Measurements from ENCODE around the gene BCL2L12.
"Not testable (repeated sequence)": the region's sequence is repeated elsewhere in the genome, so short reads cannot be mapped to it uniquely, and the experiment has no call there.

Gene BCL2L12

DNA sequence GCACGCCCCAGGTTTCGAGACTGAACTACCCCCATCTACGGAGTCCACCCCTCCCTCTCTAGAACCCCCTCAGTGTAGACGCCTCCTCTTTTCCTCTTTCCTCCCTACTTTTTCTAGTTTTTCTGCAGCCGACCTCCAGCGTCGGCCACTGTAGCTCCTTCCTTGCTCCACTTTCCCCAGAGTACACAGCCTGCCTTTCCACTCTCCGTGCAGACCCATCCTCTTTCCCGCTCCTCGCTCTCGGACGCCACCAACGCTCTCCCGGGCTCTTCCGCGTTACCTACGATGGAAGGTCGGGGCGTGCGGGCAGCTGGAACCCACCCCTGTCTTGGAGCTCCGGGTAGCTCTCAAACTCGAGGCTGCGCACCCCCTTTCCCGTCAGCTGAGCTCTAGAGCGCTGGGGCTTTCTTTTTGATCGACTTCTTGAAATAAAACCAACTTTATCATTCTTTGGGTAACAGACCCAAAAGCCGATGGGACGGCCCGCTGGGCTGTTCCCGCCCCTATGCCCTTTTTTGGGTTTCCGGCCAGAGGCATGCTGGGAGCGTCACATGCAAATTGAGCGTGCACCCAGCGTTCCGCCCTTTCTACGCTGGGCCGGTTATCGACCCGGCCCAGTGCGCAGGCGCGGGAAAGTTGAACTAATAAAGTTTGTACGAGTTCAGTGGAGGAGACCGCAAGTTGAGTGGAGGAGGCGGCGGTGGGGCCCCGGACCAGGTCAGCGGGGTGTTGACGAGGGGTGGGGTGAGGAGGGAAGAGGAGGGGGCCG is at the start of gene BCL2L12, which contains the start of gene IRF3 (continued):
- no peak for TF ChIP-seq ZNF585B (tag by site-specific recombination; IDR thresholded peaks at IDR 0.05)

DNA sequence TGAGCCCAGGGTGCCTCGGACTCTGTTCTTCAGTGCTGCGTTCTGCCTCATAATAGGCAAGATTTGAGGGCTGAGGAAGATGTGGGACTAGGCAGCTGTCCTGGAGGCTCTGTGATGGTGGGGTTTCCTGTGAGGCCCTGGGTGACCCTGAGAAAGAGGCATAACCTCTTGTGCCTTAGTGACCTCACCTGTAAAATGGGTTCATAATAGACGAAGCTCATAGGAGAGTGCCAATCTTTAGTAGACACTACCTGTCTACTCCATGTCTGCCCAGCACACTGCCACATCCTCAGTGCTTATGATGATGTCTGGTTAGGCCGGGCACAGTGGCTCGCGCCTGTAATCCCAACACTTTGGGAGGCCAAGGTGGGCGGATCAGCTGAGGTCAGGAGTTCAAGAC is 49.2 kb upstream of the BCL2L12 start:
- ChIA-PET POLR2A (interaction anchor here (0.5 to 2.1 kb wide), 2 partner anchors 23 to 24 kb away, joined by 4 to 9 read pairs; no protein-coding TSS in a partner anchor), CTCF (interaction anchor here (1.0 kb wide), 2 partner anchors 55 to 70 kb away, joined by 3 to 4 read pairs; no protein-coding TSS in a partner anchor)
- H3K9me3 ChIP-seq (ENCODE audit: control insufficient read depth, insufficient read depth, low read depth, low read length), result no peaks in the 10 kb centered on the region
- H3K4me1 ChIP-seq (ENCODE audit: control insufficient read depth, insufficient read depth, low read length), result no peaks in the 10 kb centered on the region
- TF ChIP-seq GFI1B (tag by site-specific recombination; IDR thresholded peaks at IDR 0.05) (no peak), EGR2 (tag by site-specific recombination; IDR thresholded peaks at IDR 0.05; ENCODE audit: low read depth) (no peak), ZNF19 (tag by site-specific recombination; IDR thresholded peaks at IDR 0.05; ENCODE audit: low read depth) (no peak), ZNF623 (tag by site-specific recombination; IDR thresholded peaks at IDR 0.05) (no peak), ZNF610 (tag by site-specific recombination; IDR thresholded peaks at IDR 0.05; ENCODE audit: borderline replicate concordance) (no peak), TCF7L2 (IDR thresholded peaks at IDR 0.05; ENCODE audit: borderline replicate concordance, low read depth, low read length) (no peak), KLF10 (tag by site-specific recombination; IDR thresholded peaks at IDR 0.05) (no peak), ZNF510 (tag by site-specific recombination; IDR thresholded peaks at IDR 0.05; ENCODE audit: insufficient replicate concordance) (no peak), ZXDB (tag by site-specific recombination; IDR thresholded peaks at IDR 0.05) (no peak), ZNF302 (tag by site-specific recombination; IDR thresholded peaks at IDR 0.05; ENCODE audit: low read depth) (no peak), ZNF394 (tag by site-specific recombination; IDR thresholded peaks at IDR 0.05; ENCODE audit: borderline replicate concordance) (no peak), ZNF366 (tag by site-specific recombination; conservative IDR thresholded peaks at IDR 0.05) (no peak), ZNF211 (tag by site-specific recombination; IDR thresholded peaks at IDR 0.05; ENCODE audit: low read depth) (no peak), KLF1 (tag by site-specific recombination; IDR thresholded peaks at IDR 0.05) (no peak)
- TF ChIP-seq, protein P1, sequence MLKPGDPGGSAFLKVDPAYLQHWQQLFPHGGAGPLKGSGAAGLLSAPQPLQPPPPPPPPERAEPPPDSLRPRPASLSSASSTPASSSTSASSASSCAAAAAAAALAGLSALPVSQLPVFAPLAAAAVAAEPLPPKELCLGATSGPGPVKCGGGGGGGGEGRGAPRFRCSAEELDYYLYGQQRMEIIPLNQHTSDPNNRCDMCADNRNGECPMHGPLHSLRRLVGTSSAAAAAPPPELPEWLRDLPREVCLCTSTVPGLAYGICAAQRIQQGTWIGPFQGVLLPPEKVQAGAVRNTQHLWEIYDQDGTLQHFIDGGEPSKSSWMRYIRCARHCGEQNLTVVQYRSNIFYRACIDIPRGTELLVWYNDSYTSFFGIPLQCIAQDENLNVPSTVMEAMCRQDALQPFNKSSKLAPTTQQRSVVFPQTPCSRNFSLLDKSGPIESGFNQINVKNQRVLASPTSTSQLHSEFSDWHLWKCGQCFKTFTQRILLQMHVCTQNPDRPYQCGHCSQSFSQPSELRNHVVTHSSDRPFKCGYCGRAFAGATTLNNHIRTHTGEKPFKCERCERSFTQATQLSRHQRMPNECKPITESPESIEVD (tag by site-specific recombination; IDR thresholded peaks at IDR 0.05), result no peak
- no peak overlapping the region for H3K27ac ChIP-seq (ENCODE audit: extremely low read depth, low read depth, low read length)
- peaks cover 66 to 74% of the 10 kb centered on the region in 2 experiments for H3K36me3 ChIP-seq (ENCODE audit: control insufficient read depth in 2 of 2, insufficient read depth in 1 of 2, low read length in 2 of 2)
- no peak overlapping the region for H3K4me3 ChIP-seq (ENCODE audit: low read depth, low read length)

DNA sequence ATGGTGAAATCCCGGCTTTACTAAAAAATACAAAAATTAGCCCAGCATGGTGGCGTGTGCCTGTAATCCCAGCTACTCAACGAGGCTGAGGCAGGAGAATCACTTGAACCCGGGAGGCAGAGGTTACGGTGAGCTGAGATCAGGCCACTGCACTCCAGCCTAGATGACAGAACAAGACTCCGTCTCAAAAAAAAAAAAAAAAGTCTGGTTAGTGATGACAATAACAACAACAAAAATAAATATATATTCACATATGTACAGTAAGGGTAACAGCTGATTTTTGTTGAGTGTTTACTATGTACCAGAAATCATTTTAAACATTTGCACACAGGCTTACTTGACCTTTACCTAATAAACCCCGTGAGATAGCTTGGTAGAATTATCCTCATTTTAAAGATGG is 48.8 kb upstream of the BCL2L12 start:
- no peaks in the 10 kb centered on the region for H3K9me3 ChIP-seq (ENCODE audit: control insufficient read depth, insufficient read depth, low read depth, low read length)
- no peak overlapping the region for H3K27ac ChIP-seq (ENCODE audit: extremely low read depth, low read depth, low read length)
- no peaks in the 10 kb centered on the region for H3K4me1 ChIP-seq (ENCODE audit: control insufficient read depth, insufficient read depth, low read length)
- 0 out of 2 replicates have a peak, but pooled peaks have one; percentile 34 for TF ChIP-seq ZNF664 (tag by site-specific recombination; IDR thresholded peaks at IDR 0.05)
- no peak for TF ChIP-seq BCL11B (tag by site-specific recombination; IDR thresholded peaks at IDR 0.05; ENCODE audit: low read depth)
- TF ChIP-seq, protein P2, sequence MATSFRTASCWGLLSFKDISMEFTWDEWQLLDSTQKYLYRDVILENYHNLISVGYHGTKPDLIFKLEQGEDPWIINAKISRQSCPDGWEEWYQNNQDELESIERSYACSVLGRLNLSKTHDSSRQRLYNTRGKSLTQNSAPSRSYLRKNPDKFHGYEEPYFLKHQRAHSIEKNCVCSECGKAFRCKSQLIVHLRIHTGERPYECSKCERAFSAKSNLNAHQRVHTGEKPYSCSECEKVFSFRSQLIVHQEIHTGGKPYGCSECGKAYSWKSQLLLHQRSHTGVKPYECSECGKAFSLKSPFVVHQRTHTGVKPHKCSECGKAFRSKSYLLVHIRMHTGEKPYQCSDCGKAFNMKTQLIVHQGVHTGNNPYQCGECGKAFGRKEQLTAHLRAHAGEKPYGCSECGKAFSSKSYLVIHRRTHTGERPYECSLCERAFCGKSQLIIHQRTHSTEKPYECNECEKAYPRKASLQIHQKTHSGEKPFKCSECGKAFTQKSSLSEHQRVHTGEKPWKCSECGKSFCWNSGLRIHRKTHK (tag by site-specific recombination; IDR thresholded peaks at IDR 0.05), result peak; percentile 98
- H3K36me3 ChIP-seq (ENCODE audit: control insufficient read depth in 2 of 2, insufficient read depth in 1 of 2, low read length in 2 of 2), result peaks cover 70 to 78% of the 10 kb centered on the region in 2 experiments
- POLR2A ChIA-PET, result interaction anchor here (0.5 to 2.1 kb wide), 4 partner anchors 11 to 121 kb away, joined by 3 to 9 read pairs (median 5); no protein-coding TSS in a partner anchor
- CTCF ChIA-PET, result interaction anchor here (1.0 to 1.2 kb wide), 3 partner anchors 46 to 71 kb away, joined by 3 to 4 read pairs (median 4); no protein-coding TSS in a partner anchor
- H3K4me3 ChIP-seq (ENCODE audit: low read depth, low read length), result no peak overlapping the region

DNA sequence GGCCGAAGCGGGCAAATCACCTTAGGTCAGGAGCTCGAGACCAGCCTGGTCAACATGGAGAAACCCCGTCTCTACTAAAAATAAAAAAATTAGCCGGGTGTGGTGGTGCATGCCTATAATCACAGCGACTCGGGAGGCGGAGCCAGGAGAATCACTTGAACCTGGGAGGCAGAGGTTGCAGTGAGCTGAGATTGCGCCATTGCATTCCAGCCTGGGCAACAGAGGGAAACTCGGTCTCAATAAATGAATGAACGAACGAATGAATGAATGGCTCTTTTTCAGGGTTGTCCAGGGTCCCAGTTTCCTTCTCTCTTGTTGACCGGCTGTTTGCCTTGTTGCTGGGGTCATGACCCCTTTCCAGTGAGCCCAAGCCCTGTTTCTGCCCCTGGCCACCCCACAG is 47.9 kb upstream of the BCL2L12 start:
- CTCF ChIA-PET, result interaction anchor here (0.7 to 1.2 kb wide), 3 partner anchors 14 to 818 kb away, joined by 3 to 4 read pairs (median 3); no protein-coding TSS in a partner anchor
- H3K9me3 ChIP-seq (ENCODE audit: control insufficient read depth, insufficient read depth, low read depth, low read length); H3K4me1 ChIP-seq (ENCODE audit: control insufficient read depth, insufficient read depth, low read length); H3K4me3 ChIP-seq (ENCODE audit: low read depth, low read length); H3K27ac ChIP-seq (ENCODE audit: extremely low read depth, low read depth, low read length): not testable (repeated sequence)
- POLR2A ChIA-PET, result interaction anchor here (0.5 to 2.1 kb wide), 3 partner anchors 23 to 222 kb away, joined by 3 to 9 read pairs (median 5); no protein-coding TSS in a partner anchor
- peaks cover 68 to 78% of the 10 kb centered on the region in 2 experiments for H3K36me3 ChIP-seq (ENCODE audit: control insufficient read depth in 2 of 2, insufficient read depth in 1 of 2, low read length in 2 of 2)
